ENCODE results near the gene CFHR3. TPM values are rescaled to one million over a fixed set of nuclear protein-coding genes. Genes with fewer than 3 reads are reported as not detected.
"Not testable (repeated sequence)": the region's sequence is repeated elsewhere in the genome, so short reads cannot be mapped to it uniquely, and the experiment has no call there.

CFHR3 gene
- total RNA-seq (not detected), polyA plus RNA-seq (not detected)

DNA sequence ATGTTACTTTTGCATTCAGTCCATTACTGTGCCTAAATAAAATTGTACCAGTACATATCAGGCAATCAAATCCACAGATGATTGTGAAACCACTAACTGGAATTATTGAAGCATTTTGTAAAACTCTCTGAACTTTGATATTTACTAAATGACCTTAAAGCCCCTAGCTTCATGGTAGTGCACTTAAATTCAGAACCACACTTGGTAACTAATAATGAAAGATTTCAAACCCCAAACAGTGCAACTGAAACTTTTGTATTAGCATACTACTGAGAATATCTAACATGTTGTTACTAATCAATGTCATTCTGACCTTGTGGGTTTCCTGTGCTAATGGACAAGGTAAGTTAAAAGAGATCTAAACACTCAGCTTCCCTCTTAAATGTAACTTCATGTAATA, at the start of gene CFHR3:
CFHR3 (plus strand) TSS at position 238 of the 400 bp plus-strand sequence; CDS start at position 285, 47 bp downstream.
- no peak for DNase-seq
- Mint-ChIP-seq H3K4me3 (no peak within 1 kb of the TSS), H3K4me1 (no peaks in the 10 kb centered on the region), H3K9me3 (no peaks in the 10 kb centered on the region), H3K36me3 (no peaks in the 10 kb centered on the region), H3K27ac (no peak within 1 kb of the TSS), H3K27me3 (no peaks in the 10 kb centered on the region)
- no peaks in the 10 kb centered on the region for H3K9me3 ChIP-seq (ENCODE audit: control insufficient read depth in 1 of 2, low read length in 2 of 2)
- no peaks in the 10 kb centered on the region for H3K27me3 ChIP-seq (ENCODE audit: insufficient read depth, low read length)
- no peak within 1 kb of the TSS for H3K4me3 ChIP-seq (ENCODE audit: low read length in 2 of 2)
- no peaks in the 10 kb centered on the region for H3K4me1 ChIP-seq (ENCODE audit: insufficient read depth, low read length)
- H3K36me3 ChIP-seq (ENCODE audit: insufficient read depth, low read length) = no peaks in the 10 kb centered on the region
- ChIA-PET CTCF (ENCODE audit: partially characterized antibody) (no interaction called here), POLR2A (ENCODE audit: partially characterized antibody) (no interaction called here)
- intact Hi-C loops (cut with micrococcal nuclease) = no loop called here
- H3K27ac ChIP-seq (ENCODE audit: low read depth, low read length) = no peak within 1 kb of the TSS

DNA sequence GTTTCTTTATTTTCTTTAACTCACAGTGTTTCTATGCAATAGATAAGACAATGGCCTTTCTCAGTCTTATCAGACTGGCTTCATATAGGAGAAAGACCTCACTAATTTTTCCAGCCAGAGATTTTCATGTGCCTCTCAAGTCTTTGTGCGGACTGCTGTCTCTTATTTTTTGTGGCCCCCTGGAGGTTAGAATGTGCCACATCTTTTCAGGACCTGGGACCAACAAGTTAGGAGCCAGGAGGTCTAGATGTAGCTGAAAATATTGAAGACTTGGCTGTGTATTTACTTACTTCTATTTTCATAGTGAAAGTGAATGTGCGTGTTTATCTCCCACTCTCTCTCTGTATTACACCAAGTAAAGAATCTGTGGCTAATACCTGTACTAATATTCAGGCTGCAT, 42.1 kb upstream of the CFHR3 start:
- Mint-ChIP-seq H3K9me3 (peaks cover 0 to 17% (median 3%) of the 10 kb centered on the region in 8 donors), H3K27me3 (no peaks in the 10 kb centered on the region), H3K4me3 (no peak overlapping the region), H3K27ac (no peak overlapping the region), H3K36me3 (peaks cover 1 to 17% of the 10 kb centered on the region in 2 donors), H3K4me1 (no peaks in the 10 kb centered on the region)
- H3K36me3 ChIP-seq (ENCODE audit: insufficient read depth, low read length) = no peaks in the 10 kb centered on the region
- intact Hi-C loops (cut with micrococcal nuclease) = no loop called here
- ChIA-PET POLR2A (ENCODE audit: partially characterized antibody) (no interaction called here), CTCF (ENCODE audit: partially characterized antibody) (no interaction called here)
- no peak overlapping the region for H3K27ac ChIP-seq (ENCODE audit: low read depth, low read length)
- no peak overlapping the region for H3K4me3 ChIP-seq (ENCODE audit: low read length in 2 of 2)
- H3K27me3 ChIP-seq (ENCODE audit: insufficient read depth, low read length) = no peaks in the 10 kb centered on the region
- no peak for DNase-seq
- H3K4me1 ChIP-seq (ENCODE audit: insufficient read depth, low read length) = no peaks in the 10 kb centered on the region
- H3K9me3 ChIP-seq (ENCODE audit: control insufficient read depth in 1 of 2, low read length in 2 of 2) = no peaks in the 10 kb centered on the region

DNA sequence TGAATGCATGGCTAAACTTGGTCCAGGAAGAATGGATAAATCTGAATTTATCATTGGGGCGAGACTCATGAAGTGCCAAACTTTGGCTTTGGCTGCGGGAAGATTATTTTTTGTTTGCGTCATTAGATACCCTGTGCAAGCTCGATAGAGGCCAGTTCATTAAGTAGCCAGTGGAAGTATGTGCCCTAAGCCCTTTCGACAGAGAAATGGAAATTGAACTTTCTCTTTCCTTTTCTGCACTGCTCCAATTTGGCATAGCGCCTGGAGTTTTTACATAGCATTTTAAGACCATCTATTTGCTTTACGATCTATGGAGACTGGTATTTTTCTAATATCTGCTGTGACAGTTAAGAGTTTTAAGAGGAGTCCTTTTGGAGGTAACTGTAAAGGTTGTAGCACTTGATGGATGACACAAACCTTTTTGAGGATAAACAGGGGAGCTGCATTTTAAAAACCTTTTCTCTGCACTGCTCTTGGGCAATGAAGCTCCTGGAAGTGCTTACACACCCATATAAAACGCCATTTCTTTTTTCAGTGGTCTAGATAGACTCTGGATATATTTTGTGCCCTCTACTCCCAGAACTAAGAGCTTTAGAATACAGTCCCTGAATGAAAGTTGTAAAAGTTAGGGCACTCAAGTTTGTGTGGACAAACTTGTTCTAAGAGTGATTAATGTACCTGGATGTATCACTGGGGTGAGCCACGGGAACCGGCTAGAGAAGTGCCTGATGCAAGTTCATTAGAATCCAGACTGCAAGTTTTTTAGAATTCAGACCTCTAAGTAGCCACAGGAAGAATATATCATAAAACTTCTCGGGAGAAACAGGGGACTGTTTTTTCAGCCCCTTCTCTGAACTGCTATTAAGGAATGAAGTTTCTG, 41.3 kb upstream of the CFHR3 start:
- CTCF ChIA-PET (ENCODE audit: partially characterized antibody) = interaction anchor here (2.1 kb wide), 1 partner anchor 10 kb away, joined by 7 read pairs; no protein-coding TSS in a partner anchor
- POLR2A ChIA-PET (ENCODE audit: partially characterized antibody) = interaction anchor here (0.7 kb wide), 1 partner anchor 447 kb away, joined by 3 read pairs; no protein-coding TSS in a partner anchor

DNA sequence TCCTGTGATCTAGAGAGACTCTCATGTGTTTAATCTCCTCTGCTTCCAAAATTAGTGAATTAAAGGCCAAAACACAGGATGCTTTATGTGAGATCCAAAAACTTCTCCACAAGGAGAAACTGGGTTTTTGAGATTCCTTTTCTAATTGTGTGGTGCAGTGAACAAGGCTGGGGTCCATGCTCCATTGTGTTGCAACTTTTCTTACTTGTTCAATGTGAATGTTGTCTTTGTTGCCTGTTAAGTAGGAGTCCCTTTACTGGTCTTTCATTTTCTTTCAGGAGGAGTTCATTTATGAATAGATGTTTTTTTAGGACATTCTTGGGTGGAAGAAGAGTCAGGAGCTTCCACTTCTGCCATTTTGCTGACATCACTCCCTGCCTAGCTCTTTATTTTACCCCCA, 40.6 kb upstream of the CFHR3 start:
- H3K27me3 Mint-ChIP-seq = no peaks in the 10 kb centered on the region

More for the DNA sequence above, 41.3 kb upstream of the CFHR3 start:
- no peak overlapping the region for H3K27ac ChIP-seq (ENCODE audit: low read depth, low read length)
- no peaks in the 10 kb centered on the region for H3K4me1 Mint-ChIP-seq
- H3K4me3 ChIP-seq (ENCODE audit: low read length in 2 of 2) = no peak overlapping the region
- H3K27ac Mint-ChIP-seq = no peak overlapping the region
- no peaks in the 10 kb centered on the region for H3K27me3 Mint-ChIP-seq
- no peaks in the 10 kb centered on the region for H3K4me1 ChIP-seq (ENCODE audit: insufficient read depth, low read length)
- no peaks in the 10 kb centered on the region for H3K36me3 ChIP-seq (ENCODE audit: insufficient read depth, low read length)
- intact Hi-C loops (cut with micrococcal nuclease) = no loop called here
- peaks cover 0 to 23% (median 5%) of the 10 kb centered on the region in 8 donors for H3K9me3 Mint-ChIP-seq
- no peaks in the 10 kb centered on the region for H3K27me3 ChIP-seq (ENCODE audit: insufficient read depth, low read length)
- DNase-seq = no peak
- H3K36me3 Mint-ChIP-seq = peaks cover 8 to 24% of the 10 kb centered on the region in 2 donors
- H3K9me3 ChIP-seq (ENCODE audit: control insufficient read depth in 1 of 2, low read length in 2 of 2) = no peaks in the 10 kb centered on the region
- H3K4me3 Mint-ChIP-seq = no peak overlapping the region

DNA sequence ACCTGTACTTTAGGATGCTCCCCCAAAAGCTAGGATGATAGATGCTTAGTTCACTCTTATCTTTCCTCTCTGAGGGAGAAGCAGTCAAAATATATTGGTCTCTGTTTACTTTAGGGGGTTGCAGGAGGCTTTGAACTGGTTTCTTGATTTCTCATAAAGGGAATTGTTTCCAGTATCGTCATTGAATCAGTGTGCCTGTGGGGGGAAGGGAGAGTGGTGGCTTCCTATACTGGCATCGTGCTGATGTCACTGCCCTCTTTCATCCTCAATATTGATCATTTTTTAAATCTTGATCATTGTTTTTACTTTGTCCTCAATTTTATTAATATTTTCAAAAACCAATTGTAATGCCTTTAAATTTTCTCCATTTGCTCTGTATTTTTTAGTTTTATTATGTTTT, 40.2 kb upstream of the CFHR3 start:
- H3K4me1 Mint-ChIP-seq = no peaks in the 10 kb centered on the region
- Histone ChIP-seq H3K36me3 (ENCODE audit: insufficient read depth, low read length) (no peaks in the 10 kb centered on the region), H3K4me1 (ENCODE audit: insufficient read depth, low read length) (no peaks in the 10 kb centered on the region), H3K4me3 (ENCODE audit: low read length in 2 of 2) (no peak overlapping the region), H3K9me3 (ENCODE audit: control insufficient read depth in 1 of 2, low read length in 2 of 2) (peaks cover 0 to 4% of the 10 kb centered on the region in 2 donors), H3K27ac (ENCODE audit: low read depth, low read length) (no peak overlapping the region), H3K27me3 (ENCODE audit: insufficient read depth, low read length) (no peaks in the 10 kb centered on the region)
- no peaks in the 10 kb centered on the region for H3K27me3 Mint-ChIP-seq
- no peak for DNase-seq
- no peak overlapping the region for H3K4me3 Mint-ChIP-seq
- ChIA-PET POLR2A (ENCODE audit: partially characterized antibody) (no interaction called here), CTCF (ENCODE audit: partially characterized antibody) (interaction anchor here (2.1 kb wide), 1 partner anchor 11 kb away, joined by 7 read pairs; no protein-coding TSS in a partner anchor)
- H3K9me3 Mint-ChIP-seq = peaks cover 2 to 33% (median 9%) of the 10 kb centered on the region in 8 donors
- intact Hi-C loops (cut with micrococcal nuclease) = no loop called here
- peaks cover 12 to 32% of the 10 kb centered on the region in 2 donors for H3K36me3 Mint-ChIP-seq
- no peak overlapping the region for H3K27ac Mint-ChIP-seq

More for the DNA sequence above, 40.6 kb upstream of the CFHR3 start:
- H3K27me3 ChIP-seq (ENCODE audit: insufficient read depth, low read length) = no peaks in the 10 kb centered on the region
- DNase-seq = no peak
- no peak overlapping the region for H3K27ac ChIP-seq (ENCODE audit: low read depth, low read length)
- Mint-ChIP-seq H3K4me3 (no peak overlapping the region), H3K27ac (no peak overlapping the region), H3K36me3 (peaks cover 8 to 28% of the 10 kb centered on the region in 2 donors), H3K4me1 (no peaks in the 10 kb centered on the region), H3K9me3 (peaks cover 0 to 29% (median 7%) of the 10 kb centered on the region in 8 donors)
- peaks cover 0 to 4% of the 10 kb centered on the region in 2 donors for H3K9me3 ChIP-seq (ENCODE audit: control insufficient read depth in 1 of 2, low read length in 2 of 2)
- intact Hi-C loops (cut with micrococcal nuclease) = no loop called here
- no peak overlapping the region for H3K4me3 ChIP-seq (ENCODE audit: low read length in 2 of 2)
- H3K4me1 ChIP-seq (ENCODE audit: insufficient read depth, low read length) = no peaks in the 10 kb centered on the region
- ChIA-PET CTCF (ENCODE audit: partially characterized antibody) (interaction anchor here (2.1 kb wide), 1 partner anchor 11 kb away, joined by 7 read pairs; no protein-coding TSS in a partner anchor), POLR2A (ENCODE audit: partially characterized antibody) (interaction anchor here (0.7 kb wide), 1 partner anchor 446 kb away, joined by 3 read pairs; no protein-coding TSS in a partner anchor)
- H3K36me3 ChIP-seq (ENCODE audit: insufficient read depth, low read length) = no peaks in the 10 kb centered on the region

DNA sequence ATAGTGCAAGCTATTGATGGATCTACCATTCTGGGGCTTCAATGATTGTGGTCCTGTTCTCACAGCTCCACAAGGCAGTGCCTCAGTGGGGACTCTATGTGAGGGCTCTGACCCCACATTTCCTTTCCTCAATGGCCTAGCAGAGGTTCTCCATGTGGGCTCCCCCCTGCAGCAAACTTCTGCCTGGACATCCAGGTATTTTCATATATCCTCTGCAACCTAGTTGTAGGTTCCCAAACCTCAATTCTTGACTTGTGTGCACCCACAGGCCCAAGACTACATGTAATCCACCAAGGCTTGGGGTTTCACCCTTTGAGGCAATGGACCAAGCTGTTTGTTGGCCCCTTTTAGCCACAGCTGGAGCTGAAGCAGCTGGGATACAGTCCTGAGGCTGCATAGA, 35.9 kb upstream of the CFHR3 start:
- Histone ChIP-seq H3K27me3 (ENCODE audit: insufficient read depth, low read length) (no peaks in the 10 kb centered on the region), H3K27ac (ENCODE audit: low read depth, low read length) (no peak overlapping the region), H3K4me1 (ENCODE audit: insufficient read depth, low read length) (no peaks in the 10 kb centered on the region), H3K4me3 (ENCODE audit: low read length in 2 of 2) (no peak overlapping the region), H3K9me3 (ENCODE audit: control insufficient read depth in 1 of 2, low read length in 2 of 2) (peaks cover 0 to 4% of the 10 kb centered on the region in 2 donors), H3K36me3 (ENCODE audit: insufficient read depth, low read length) (no peaks in the 10 kb centered on the region)
- peaks cover 2 to 32% (median 14%) of the 10 kb centered on the region in 8 donors for H3K9me3 Mint-ChIP-seq
- CTCF ChIA-PET (ENCODE audit: partially characterized antibody) = no interaction called here
- DNase-seq = no peak
- H3K4me3 Mint-ChIP-seq = no peak overlapping the region
- no peaks in the 10 kb centered on the region for H3K4me1 Mint-ChIP-seq
- no peak overlapping the region for H3K27ac Mint-ChIP-seq
- H3K27me3 Mint-ChIP-seq = no peaks in the 10 kb centered on the region
- H3K36me3 Mint-ChIP-seq = peaks cover 15 to 31% of the 10 kb centered on the region in 2 donors
- intact Hi-C loops (cut with micrococcal nuclease) = no loop called here
- POLR2A ChIA-PET (ENCODE audit: partially characterized antibody) = no interaction called here

- H3K4me3 ChIP-seq (ENCODE audit: low read length in 2 of 2); POLR2A ChIA-PET (ENCODE audit: partially characterized antibody); intact Hi-C loops (cut with micrococcal nuclease); H3K27me3 ChIP-seq (ENCODE audit: insufficient read depth, low read length); H3K36me3 ChIP-seq (ENCODE audit: insufficient read depth, low read length); H3K4me1 Mint-ChIP-seq; H3K9me3 ChIP-seq (ENCODE audit: control insufficient read depth in 1 of 2, low read length in 2 of 2); H3K27ac ChIP-seq (ENCODE audit: low read depth, low read length); H3K4me1 ChIP-seq (ENCODE audit: insufficient read depth, low read length); H3K4me3 Mint-ChIP-seq; H3K27me3 Mint-ChIP-seq; DNase-seq; H3K27ac Mint-ChIP-seq; CTCF ChIA-PET (ENCODE audit: partially characterized antibody): not testable (repeated sequence)
- Mint-ChIP-seq H3K9me3 (peaks cover 2 to 21% (median 11%) of the 10 kb centered on the region in 8 donors), H3K36me3 (peaks cover 9 to 19% of the 10 kb centered on the region in 2 donors)
These were observed 31.4 kb upstream of the CFHR3 start for GRCh38 chr1:196743244-196743643.
